Fibroblast of lung (primary cell): ENCODE results near the gene CACNA1S.

Experiments used
- CTCF ChIP-seq, 2 donors: IDR thresholded peaks in 1 of 2; conservative IDR thresholded peaks in 1 of 2; 1 replicate in 1 of 2; 2 replicates in 1 of 2; pipeline ENCODE4 v1.5.1; 2011 to 2012; ENCODE audit warnings: low read length in 2 of 2, control low read depth in 1 of 2, inconsistent platforms in 1 of 2, low read depth in 1 of 2, mild to moderate bottlenecking in 1 of 2
- EZH2 ChIP-seq: IDR thresholded peaks from 2 replicates; pipeline ENCODE4 v1.5.1; 2012; ENCODE audit warnings: low read length, control low read depth, mild to moderate bottlenecking; ENCODE audit errors: missing control alignments

DNA sequence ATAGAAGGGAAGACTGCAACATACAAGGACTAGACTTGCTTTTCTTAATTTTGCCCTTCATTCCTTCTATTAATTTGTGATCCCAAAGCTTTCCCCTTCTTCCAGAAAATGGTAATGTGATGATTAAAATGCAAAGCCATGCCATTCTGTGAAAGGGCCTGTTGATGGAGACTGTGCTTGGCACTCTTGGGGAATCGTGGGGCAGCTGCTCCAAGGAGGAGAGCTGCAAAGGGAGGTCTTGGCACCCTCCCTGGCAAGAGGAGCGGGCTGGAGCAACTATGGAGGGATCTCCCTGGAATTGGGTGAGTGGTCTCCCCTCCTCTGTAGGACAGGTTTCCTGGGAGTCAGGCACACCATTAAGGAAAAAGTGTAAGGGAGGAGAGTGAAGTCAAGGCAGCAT is 16.6 kb downstream of the CACNA1S start:
- no peak for TF ChIP-seq CTCF (conservative IDR thresholded peaks at IDR 0.05 in 1 of 2, IDR thresholded peaks at IDR 0.05 in 1 of 2; ENCODE audit: low read depth in 1 of 2, low read length in 2 of 2)
- no peak for TF ChIP-seq EZH2
